Activated CD4-positive, alpha-beta T cell treated with anti-CD3 and anti-CD28 coated beads, Interleukin-2, amount 10 ng/mL, durations not matched to agents 24 days and 14 days (primary cell): ENCODE results near the gene LIMA1. TPM values are rescaled to one million over a fixed set of nuclear protein-coding genes. Genes with fewer than 3 reads are reported as not detected.
A peak's percentile ranks its signal among the peaks of the same experiment; 100 is the strongest.
"Not testable (repeated sequence)": the region's sequence is repeated elsewhere in the genome, so short reads cannot be mapped to it uniquely, and the experiment has no call there.

Experiments used
- DNase-seq: peaks from one replicate; pipeline ENCODE4 v3.0.0; 2022
- H3K27ac Mint-ChIP-seq: one replicate; pipeline ENCODE4 v1.8.0; 2022; ENCODE audit warnings: mild to moderate bottlenecking, mixed read lengths
- H3K27me3 Mint-ChIP-seq: one replicate; pipeline ENCODE4 v1.8.0; 2022; ENCODE audit warnings: mixed read lengths
- H3K36me3 Mint-ChIP-seq: one replicate; pipeline ENCODE4 v1.8.0; 2022; ENCODE audit warnings: low read depth, mild to moderate bottlenecking, mixed read lengths
- H3K4me1 Mint-ChIP-seq: one replicate; pipeline ENCODE4 v1.8.0; 2021; ENCODE audit warnings: mixed read lengths
- H3K4me3 Mint-ChIP-seq: one replicate; pipeline ENCODE4 v1.8.0; 2022; ENCODE audit warnings: mild to moderate bottlenecking, moderate library complexity, mixed read lengths
- H3K9me3 Mint-ChIP-seq: one replicate; pipeline ENCODE4 v1.8.0; 2021; ENCODE audit warnings: mixed read lengths
- intact Hi-C: fragments of 100-400 bp; cut with micrococcal nuclease; formaldehyde crosslinking; loops from one replicate; pipeline ENCODE4 v1.15.1; 2023
- total RNA-seq: library from RNA; stranded (reverse); gene quantifications from 2 replicates; pipeline ENCODE4 v1.2.3, GENCODE V29; 2022

LIMA1 gene
- total RNA-seq, 1 donor from 2014 or later: 94.6 TPM

DNA sequence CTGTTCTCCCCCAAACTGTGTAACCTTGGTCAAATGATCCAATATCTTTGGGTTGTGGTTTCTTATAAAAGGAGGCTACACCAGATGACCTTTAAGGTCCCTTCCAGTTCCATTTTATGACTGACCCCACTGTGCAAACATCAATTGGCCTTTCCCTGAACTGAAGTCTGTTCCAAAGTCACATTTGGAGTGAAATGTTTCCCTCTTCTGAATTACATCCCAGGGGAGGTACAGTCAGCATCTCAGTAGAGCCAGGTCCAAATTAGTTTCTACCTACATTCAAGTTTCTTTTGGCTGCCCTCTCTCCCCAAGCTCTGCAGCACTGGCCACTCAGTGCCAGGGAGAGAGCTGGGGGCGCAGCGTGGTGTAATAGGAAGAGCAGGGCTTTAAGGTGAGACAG lies 34.4 kb downstream of the LIMA1 start:
- Mint-ChIP-seq H3K27ac (peak overlapping the region; percentile 46), H3K36me3 (peaks cover 6% of the 10 kb centered on the region), H3K4me1 (peaks cover 34% of the 10 kb centered on the region), H3K9me3 (peaks cover 5% of the 10 kb centered on the region), H3K27me3 (no peaks in the 10 kb centered on the region), H3K4me3 (peak overlapping the region; percentile 27)
- DNase-seq: no peak
- intact Hi-C loops: no loop called here

DNA sequence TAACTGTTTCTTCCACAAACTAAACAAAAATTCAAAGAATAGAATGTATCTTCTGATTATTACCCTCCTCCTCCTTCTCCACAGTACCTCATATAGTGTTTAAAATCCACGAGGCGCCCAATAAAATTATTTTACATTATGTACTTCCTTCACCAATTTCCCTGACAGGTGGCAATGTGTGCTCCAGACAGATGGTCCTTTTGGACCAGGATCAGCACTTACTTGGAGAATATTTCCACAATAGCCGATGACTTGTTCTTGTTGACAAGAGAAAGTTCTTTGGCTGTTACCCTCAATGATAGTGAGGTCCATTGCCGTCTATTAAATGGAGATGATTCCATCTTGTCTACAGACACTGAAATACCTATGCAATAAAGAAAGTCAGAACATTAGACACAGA lies 34.9 kb downstream of the LIMA1 start:
- DNase-seq: no peak
- peak overlapping the region; percentile 1 for H3K27ac Mint-ChIP-seq
- peaks cover 36% of the 10 kb centered on the region for H3K4me1 Mint-ChIP-seq
- H3K4me3 Mint-ChIP-seq: peak overlapping the region; percentile 15
- H3K36me3 Mint-ChIP-seq: peaks cover 6% of the 10 kb centered on the region
- intact Hi-C loops: no loop called here
- H3K9me3 Mint-ChIP-seq: peaks cover 5% of the 10 kb centered on the region
- no peaks in the 10 kb centered on the region for H3K27me3 Mint-ChIP-seq

DNA sequence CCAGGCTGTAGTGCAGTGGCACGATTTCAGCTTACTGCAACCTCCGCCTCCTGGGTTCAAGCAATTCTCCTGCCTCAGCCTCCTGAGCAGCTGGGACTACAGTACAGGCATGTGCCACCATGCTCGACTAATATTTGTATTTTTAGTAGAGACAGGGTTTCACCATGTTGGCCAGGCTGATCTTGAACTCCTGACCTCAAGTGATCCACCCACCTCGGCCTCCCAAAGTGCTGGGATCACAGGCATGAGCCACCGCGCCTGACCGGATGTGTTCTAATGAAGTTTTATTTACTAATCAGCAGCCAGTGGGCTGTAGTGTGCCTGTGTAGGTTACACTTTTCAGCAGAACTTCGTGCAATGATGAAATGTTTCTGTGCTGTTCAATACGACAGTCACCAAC lies 35.7 kb downstream of the LIMA1 start:
- H3K27ac Mint-ChIP-seq, H3K36me3 Mint-ChIP-seq, H3K9me3 Mint-ChIP-seq, H3K27me3 Mint-ChIP-seq, DNase-seq: not testable (repeated sequence)
- Mint-ChIP-seq H3K4me3 (peak overlapping the region; percentile 32), H3K4me1 (peaks cover 36% of the 10 kb centered on the region)
- intact Hi-C loops: loop anchor here (1.0 to 2.0 kb wide), 3 partner anchors 25 to 61 kb away; partner anchors contain the start of gene LIMA1

DNA sequence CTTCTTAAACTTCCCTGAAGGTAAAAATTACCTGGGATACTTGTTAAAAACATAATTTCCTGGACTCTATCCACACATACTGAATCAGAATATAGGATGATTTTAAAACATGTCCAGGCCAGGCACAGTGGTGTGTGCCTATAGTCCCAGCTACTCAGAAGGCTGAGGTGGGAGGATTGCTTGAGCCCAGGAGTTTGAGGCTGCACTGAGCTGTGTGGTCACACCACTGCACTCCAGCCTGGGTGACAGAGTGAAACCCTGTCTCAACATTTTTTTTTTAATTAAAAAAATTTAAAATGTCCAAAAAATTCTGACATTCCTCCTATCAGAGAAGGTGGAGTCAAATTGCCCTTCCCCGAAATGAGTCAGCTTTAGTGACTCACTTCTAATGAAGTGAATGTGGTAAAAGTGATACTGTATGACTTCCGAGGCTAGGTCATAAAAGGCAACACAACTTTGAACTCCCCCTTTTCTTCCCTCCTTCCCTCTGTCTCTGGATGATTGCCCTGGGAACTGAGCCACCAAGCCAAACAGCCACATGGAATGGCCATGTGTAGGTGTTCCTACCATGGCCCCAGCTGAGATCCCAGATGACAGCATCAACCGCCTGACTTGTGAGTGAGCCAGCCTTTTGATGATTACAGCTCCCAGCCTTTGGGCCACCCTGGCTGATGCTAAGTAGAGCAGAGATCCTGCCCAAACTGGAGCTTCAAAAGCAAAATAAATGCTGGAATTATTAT lies 36.3 kb downstream of the LIMA1 start:
- Mint-ChIP-seq H3K27me3 (no peaks in the 10 kb centered on the region), H3K27ac (peak overlapping the region; percentile 86), H3K9me3 (peaks cover 5% of the 10 kb centered on the region), H3K36me3 (peaks cover 6% of the 10 kb centered on the region), H3K4me1 (peaks cover 34% of the 10 kb centered on the region), H3K4me3 (peak overlapping the region; percentile 66)
- intact Hi-C loops: loop anchor here (1.0 to 2.0 kb wide), 3 partner anchors 25 to 60 kb away; partner anchors contain the start of gene LIMA1
- peak; percentile 73 for DNase-seq

DNA sequence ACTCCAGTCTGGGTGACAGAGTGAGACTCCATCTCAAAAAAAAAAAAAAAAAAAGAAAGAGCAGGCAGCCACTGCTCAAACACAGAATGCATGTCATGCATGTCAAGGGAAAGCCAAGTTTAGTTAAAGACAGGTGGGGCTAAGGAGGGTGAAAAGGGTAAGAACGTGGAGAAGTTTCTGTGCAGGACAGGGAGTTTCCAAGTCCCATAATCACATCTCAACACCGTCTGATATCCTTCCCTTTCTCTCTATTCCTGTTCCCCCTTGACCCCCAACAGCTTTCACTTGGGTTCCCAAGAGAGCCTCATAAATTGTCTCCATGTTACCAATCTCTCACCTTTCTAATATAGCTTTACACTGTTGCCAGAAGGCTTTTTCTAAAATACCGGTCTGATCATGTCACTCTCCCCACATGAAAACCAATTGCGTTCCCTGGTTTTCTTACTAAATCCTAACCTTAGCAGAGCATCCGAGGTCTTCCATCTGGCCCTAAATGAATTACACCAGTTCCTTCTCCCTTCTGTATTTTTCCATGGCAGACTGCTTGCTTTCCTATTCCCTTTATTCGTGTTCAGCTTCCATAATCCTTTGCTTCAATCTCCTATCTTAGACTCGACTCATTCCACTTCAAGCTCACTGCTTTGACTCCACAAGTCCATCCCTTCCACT lies 37.0 kb downstream of the LIMA1 start:
- Mint-ChIP-seq H3K9me3 (peaks cover 5% of the 10 kb centered on the region), H3K27ac (peak overlapping the region; percentile 83), H3K4me1 (peaks cover 28% of the 10 kb centered on the region), H3K36me3 (peaks cover 4% of the 10 kb centered on the region), H3K4me3 (peak overlapping the region; percentile 4), H3K27me3 (no peaks in the 10 kb centered on the region)
- intact Hi-C loops: loop anchor here (2.0 kb wide), 1 partner anchor 60 kb away; no protein-coding TSS in a partner anchor
- no peak for DNase-seq

DNA sequence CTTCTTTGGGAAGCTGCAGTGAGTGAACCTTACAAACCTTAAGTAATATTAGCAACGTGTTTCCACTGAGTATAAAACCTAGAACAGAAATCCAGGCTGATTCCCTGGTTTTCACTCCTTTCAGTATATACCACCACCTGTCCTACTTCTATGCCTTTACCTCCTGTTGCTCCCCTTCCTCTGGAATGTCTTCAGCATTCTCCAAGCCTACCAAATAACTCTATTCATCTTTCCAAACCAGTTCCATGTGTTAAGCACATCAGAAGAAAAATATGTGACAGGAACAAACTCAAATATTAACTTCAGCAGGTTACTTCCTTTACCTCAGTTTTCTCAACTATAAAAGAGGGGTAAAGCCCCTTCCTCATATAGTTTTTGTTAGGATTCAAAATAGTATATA lies 39.8 kb downstream of the LIMA1 start:
- Mint-ChIP-seq H3K36me3 (peaks cover 4% of the 10 kb centered on the region), H3K4me3 (no peak overlapping the region), H3K27ac (no peak overlapping the region), H3K27me3 (no peaks in the 10 kb centered on the region), H3K9me3 (peaks cover 5% of the 10 kb centered on the region), H3K4me1 (peaks cover 21% of the 10 kb centered on the region)
- no peak for DNase-seq
- intact Hi-C loops: no loop called here

DNA sequence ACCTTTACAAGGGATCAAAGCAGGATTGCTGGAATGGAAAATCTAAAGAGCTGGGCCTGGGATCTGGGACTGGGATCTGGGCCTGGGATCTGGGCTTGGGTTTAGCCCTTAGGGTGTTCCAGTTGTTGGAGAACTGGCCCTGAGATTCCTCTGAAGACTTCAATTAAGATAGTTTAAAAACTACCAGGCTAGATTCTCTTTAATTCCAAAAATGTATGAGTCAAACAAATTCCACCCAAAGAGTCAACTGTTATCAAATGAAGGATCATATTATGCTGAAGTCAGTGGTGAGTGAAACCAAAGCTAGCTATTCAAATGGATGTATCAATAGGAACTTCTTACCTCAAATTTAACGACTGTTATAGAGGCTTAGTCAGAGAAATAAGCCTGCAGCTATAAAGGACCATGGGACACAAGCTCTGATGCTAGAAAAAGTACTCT lies 40.5 kb downstream of the LIMA1 start:
- peaks cover 21% of the 10 kb centered on the region for H3K4me1 Mint-ChIP-seq
- H3K27me3 Mint-ChIP-seq: no peaks in the 10 kb centered on the region
- DNase-seq: no peak
- peaks cover 5% of the 10 kb centered on the region for H3K9me3 Mint-ChIP-seq
- H3K27ac Mint-ChIP-seq: peak overlapping the region; percentile 31
- H3K36me3 Mint-ChIP-seq: peaks cover 4% of the 10 kb centered on the region
- no peak overlapping the region for H3K4me3 Mint-ChIP-seq
- intact Hi-C loops: no loop called here

DNA sequence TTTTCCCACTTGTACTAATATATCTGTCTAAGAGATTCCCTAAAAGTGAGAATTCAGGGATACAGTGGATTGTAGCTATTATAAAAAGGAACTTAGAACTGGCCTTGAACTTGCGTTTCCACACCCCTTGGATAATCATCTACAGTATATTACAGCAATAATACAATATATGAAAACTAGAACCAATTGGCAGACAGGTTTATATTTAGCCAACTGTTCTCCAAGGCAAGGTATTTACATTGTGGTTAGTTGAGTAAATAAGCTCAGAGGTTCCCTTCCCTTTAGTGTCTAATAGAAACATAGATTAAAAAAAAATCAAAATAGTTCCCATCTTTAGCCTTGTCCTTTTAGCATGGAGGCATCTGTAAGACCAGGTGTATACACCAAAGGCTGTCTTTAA lies 42.1 kb downstream of the LIMA1 start:
- Mint-ChIP-seq H3K9me3 (peaks cover 5% of the 10 kb centered on the region), H3K4me3 (no peak overlapping the region)
- intact Hi-C loops: no loop called here

DNA sequence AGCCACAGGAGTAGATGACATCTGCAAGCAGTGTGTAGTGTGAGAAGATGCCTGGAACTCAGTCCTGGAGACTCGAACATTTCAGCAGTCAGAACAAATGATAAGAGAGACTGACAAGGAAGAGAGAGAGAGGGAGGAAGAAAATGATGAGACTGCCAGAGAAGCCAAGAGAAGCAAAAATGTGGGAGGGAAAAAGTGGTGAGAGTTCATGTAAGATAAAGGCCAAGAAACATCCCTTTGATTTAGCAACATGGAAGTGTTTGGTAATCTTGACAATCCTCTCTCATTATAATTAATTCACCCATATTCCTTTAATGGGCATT lies 42.6 kb downstream of the LIMA1 start:
- H3K36me3 Mint-ChIP-seq: peaks cover 4% of the 10 kb centered on the region
- H3K9me3 Mint-ChIP-seq: peaks cover 5% of the 10 kb centered on the region
- H3K27ac Mint-ChIP-seq: no peak overlapping the region
- H3K4me1 Mint-ChIP-seq: peaks cover 11% of the 10 kb centered on the region
- intact Hi-C loops: no loop called here
- no peak for DNase-seq
- H3K4me3 Mint-ChIP-seq: no peak overlapping the region
- H3K27me3 Mint-ChIP-seq: no peaks in the 10 kb centered on the region

More for the DNA sequence above, 42.1 kb downstream of the LIMA1 start:
- peaks cover 11% of the 10 kb centered on the region for H3K4me1 Mint-ChIP-seq
- no peak overlapping the region for H3K27ac Mint-ChIP-seq
- H3K36me3 Mint-ChIP-seq: peaks cover 4% of the 10 kb centered on the region
- DNase-seq: no peak
- no peaks in the 10 kb centered on the region for H3K27me3 Mint-ChIP-seq

DNA sequence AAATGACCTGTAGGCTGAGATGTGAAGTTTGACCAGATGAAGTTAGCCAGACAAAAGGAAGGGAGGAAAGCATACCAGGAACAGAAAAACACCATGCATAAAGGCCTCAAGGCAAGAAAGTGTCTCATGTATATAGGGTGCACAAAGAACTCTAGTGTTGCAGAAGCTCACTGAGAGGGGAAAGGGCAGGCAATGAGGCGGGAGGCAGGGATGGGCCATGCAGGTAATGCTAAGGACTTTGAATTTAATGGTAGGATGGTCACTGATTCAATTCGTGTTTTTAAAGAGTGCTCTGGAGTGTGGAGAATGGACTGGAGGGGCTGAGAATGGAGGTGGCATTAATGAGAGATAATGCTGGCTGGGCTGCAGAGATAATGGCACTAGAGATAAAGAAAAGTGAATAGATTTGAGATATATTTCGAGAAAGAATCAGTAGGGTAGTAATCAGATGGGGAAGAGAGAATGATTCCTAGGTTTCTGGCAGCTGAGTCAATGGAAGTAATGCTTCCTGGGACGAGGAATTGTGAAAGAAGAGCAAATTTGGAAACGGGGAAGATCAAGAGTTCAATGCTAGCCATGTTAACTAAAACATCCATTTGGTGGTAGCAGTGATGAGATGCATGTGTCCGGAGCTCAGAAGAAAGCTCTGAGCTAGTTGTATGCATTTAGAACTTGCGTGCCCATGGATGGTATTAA lies 43.1 kb downstream of the LIMA1 start:
- Mint-ChIP-seq H3K9me3 (peaks cover 5% of the 10 kb centered on the region), H3K36me3 (peaks cover 4% of the 10 kb centered on the region), H3K27me3 (no peaks in the 10 kb centered on the region), H3K4me3 (no peak overlapping the region), H3K4me1 (peaks cover 11% of the 10 kb centered on the region), H3K27ac (no peak overlapping the region)
- no peak for DNase-seq
- intact Hi-C loops: no loop called here

DNA sequence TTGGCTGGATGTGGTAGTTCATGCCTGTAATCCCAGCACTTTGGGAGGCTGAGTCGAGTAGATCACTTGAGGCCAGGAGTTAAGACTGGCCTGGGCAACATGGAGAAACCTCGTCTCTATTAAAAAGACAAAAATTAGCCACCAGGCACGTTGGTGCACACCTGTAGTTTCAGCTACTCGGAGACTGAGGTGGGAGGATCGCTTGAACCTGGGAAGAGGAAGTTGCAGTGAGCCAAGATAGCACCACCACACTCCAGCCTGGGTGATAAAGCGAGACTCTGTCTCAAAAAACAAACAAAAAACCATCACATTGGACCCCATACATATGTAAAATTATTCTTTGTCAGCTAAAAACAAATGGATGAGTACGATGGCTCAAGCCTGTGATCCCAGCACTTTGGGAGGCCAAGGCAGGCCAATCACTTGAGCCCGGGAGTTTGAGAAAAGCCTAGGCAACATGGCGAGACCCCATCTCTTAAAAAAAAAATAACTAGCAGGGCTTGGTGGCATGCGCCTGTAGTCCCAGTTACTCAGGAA lies 43.9 kb downstream of the LIMA1 start:
- peaks cover 8% of the 10 kb centered on the region for H3K4me1 Mint-ChIP-seq
- H3K9me3 Mint-ChIP-seq: peaks cover under 1% of the 10 kb centered on the region
- H3K4me3 Mint-ChIP-seq: no peak overlapping the region
- intact Hi-C loops: no loop called here
- H3K27ac Mint-ChIP-seq: no peak overlapping the region
- no peaks in the 10 kb centered on the region for H3K36me3 Mint-ChIP-seq
- no peaks in the 10 kb centered on the region for H3K27me3 Mint-ChIP-seq
- DNase-seq: no peak

DNA sequence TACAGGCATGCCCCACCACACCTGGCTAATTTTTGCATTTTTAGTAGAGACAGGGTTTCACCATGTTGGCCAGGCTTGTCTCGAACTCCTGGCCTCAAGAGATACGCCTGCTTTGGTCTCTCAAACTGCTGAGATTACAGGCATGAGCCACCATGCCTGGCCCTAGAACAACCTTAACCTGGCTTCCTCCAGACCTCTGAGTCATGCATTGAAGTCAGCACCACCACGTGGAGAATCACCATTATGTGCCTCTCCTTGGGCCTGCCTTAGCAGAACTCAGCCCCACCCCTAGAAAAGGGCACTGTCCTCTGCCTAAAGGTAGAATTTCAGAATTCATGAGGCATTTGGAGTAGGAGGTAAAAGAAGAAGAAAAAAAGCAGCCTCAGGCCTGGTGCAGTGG lies 49.0 kb downstream of the LIMA1 start:
- peaks cover 3% of the 10 kb centered on the region for H3K4me1 Mint-ChIP-seq
- H3K27ac Mint-ChIP-seq: peak overlapping the region; percentile 58
- DNase-seq: no peak
- H3K27me3 Mint-ChIP-seq: no peaks in the 10 kb centered on the region
- no peak overlapping the region for H3K4me3 Mint-ChIP-seq
- no peaks in the 10 kb centered on the region for H3K36me3 Mint-ChIP-seq
- H3K9me3 Mint-ChIP-seq: no peaks in the 10 kb centered on the region
- intact Hi-C loops: no loop called here

DNA sequence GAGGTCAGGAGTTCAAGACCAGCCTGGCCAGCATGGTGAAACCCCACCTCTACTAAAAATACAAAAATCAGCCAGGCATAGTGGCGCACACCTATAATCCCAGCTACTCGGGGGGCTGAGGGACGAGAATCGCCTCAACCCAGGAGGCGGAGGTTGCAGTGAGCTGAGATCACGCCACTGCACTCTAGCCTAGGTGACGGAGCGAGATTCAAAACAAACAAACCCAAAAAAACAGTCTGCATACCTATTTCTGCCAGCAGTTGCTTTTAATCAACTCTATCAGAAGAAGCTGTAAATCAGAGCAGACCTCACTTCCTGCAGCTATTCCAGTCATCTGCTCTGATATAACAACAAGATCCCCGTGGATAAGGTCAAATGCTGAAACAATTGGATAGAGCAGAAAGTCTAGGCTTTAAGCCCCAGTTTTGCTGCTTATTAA lies 50.5 kb downstream of the LIMA1 start:
- DNase-seq: no peak
- Mint-ChIP-seq H3K4me1 (peaks cover 3% of the 10 kb centered on the region), H3K36me3 (no peaks in the 10 kb centered on the region), H3K27ac (no peak overlapping the region), H3K4me3 (no peak overlapping the region), H3K9me3 (no peaks in the 10 kb centered on the region), H3K27me3 (no peaks in the 10 kb centered on the region)
- intact Hi-C loops: no loop called here

DNA sequence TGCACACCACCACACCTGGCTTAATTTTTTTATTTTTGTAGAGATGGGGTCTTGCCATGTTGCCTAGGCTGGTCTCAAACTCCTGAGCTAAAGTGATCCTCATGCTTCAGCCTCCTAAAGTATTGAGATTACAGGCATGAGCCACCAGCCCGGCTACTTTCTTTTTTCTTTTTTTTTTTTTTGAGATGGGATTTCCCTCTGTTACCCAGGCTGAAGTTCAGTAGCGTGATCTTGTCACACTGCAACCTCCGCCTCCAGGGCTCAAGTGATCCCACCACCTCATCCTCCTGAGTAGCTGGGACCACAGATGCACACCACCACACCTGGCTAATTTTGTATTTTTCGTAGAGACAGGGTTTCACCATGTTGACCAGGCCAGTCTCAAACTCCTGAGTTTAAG lies 51.1 kb downstream of the LIMA1 start:
- DNase-seq: no peak
- Mint-ChIP-seq H3K36me3 (no peaks in the 10 kb centered on the region), H3K27me3 (no peaks in the 10 kb centered on the region), H3K4me3 (no peak overlapping the region), H3K9me3 (no peaks in the 10 kb centered on the region), H3K27ac (no peak overlapping the region), H3K4me1 (peaks cover 3% of the 10 kb centered on the region)
- intact Hi-C loops: no loop called here
